Measurements from ENCODE around the gene PSMD11. TPM values are rescaled to one million over a fixed set of nuclear protein-coding genes. Genes with fewer than 3 reads are reported as not detected.

PSMD11 gene
- total RNA-seq, 1 donor from 2014 or later = 156 TPM

- no peaks in the 10 kb centered on the region for H3K9me3 Mint-ChIP-seq
- TF ChIP-seq CTCF (conservative IDR thresholded peaks at IDR 0.05) = no peak
- H3K36me3 Mint-ChIP-seq (ENCODE audit: low read depth) = peaks cover 8% of the 10 kb centered on the region
- no peak overlapping the region for H3K27ac Mint-ChIP-seq (ENCODE audit: unreplicated experiment)
- H3K4me1 Mint-ChIP-seq = peaks cover 48% of the 10 kb centered on the region
- peak overlapping the region; percentile 70 for H3K4me3 Mint-ChIP-seq
- H3K27me3 Mint-ChIP-seq (ENCODE audit: low read depth) = no peaks in the 10 kb centered on the region
- DNase-seq (ENCODE audit: low read depth, low spot score) = no peak
Observed at GRCh38 chr17:32493571-32493970, 49.3 kb downstream of the PSMD11 start.

GRCh38 chr17:32493976-32494513 lies 49.7 kb downstream of the PSMD11 start:
- H3K27me3 Mint-ChIP-seq (ENCODE audit: low read depth) = no peaks in the 10 kb centered on the region
- H3K4me1 Mint-ChIP-seq = peaks cover 43% of the 10 kb centered on the region
- peaks cover 8% of the 10 kb centered on the region for H3K36me3 Mint-ChIP-seq (ENCODE audit: low read depth)
- no peak for TF ChIP-seq CTCF (conservative IDR thresholded peaks at IDR 0.05)
- no peaks in the 10 kb centered on the region for H3K9me3 Mint-ChIP-seq
- DNase-seq (ENCODE audit: low read depth, low spot score) = no peak
- peak overlapping the region; percentile 70 for H3K4me3 Mint-ChIP-seq
- no peak overlapping the region for H3K27ac Mint-ChIP-seq (ENCODE audit: unreplicated experiment)

GRCh38 chr17:32494621-32495358 lies 50.5 kb downstream of the PSMD11 start:
- DNase-seq (ENCODE audit: low read depth, low spot score) = no peak
- H3K4me1 Mint-ChIP-seq = peaks cover 36% of the 10 kb centered on the region
- H3K27ac Mint-ChIP-seq (ENCODE audit: unreplicated experiment) = no peak overlapping the region
- H3K27me3 Mint-ChIP-seq (ENCODE audit: low read depth) = no peaks in the 10 kb centered on the region
- no peaks in the 10 kb centered on the region for H3K9me3 Mint-ChIP-seq
- no peak for TF ChIP-seq CTCF (conservative IDR thresholded peaks at IDR 0.05)
- H3K4me3 Mint-ChIP-seq = no peak overlapping the region
- H3K36me3 Mint-ChIP-seq (ENCODE audit: low read depth) = peaks cover 6% of the 10 kb centered on the region

- no peak for DNase-seq (ENCODE audit: low read depth, low spot score)
- Mint-ChIP-seq H3K4me3 (no peak overlapping the region), H3K9me3 (no peaks in the 10 kb centered on the region), H3K4me1 (peaks cover 28% of the 10 kb centered on the region), H3K36me3 (ENCODE audit: low read depth) (peaks cover 2% of the 10 kb centered on the region), H3K27me3 (ENCODE audit: low read depth) (no peaks in the 10 kb centered on the region), H3K27ac (ENCODE audit: unreplicated experiment) (no peak overlapping the region)
- TF ChIP-seq CTCF (conservative IDR thresholded peaks at IDR 0.05) = no peak
Observed at GRCh38 chr17:32495359-32496231, 51.3 kb downstream of the PSMD11 start.

- TF ChIP-seq CTCF (conservative IDR thresholded peaks at IDR 0.05) = no peak
- H3K27ac Mint-ChIP-seq (ENCODE audit: unreplicated experiment) = peak overlapping the region; percentile 35
- H3K9me3 Mint-ChIP-seq = no peaks in the 10 kb centered on the region
- H3K27me3 Mint-ChIP-seq (ENCODE audit: low read depth) = no peaks in the 10 kb centered on the region
- peaks cover 20% of the 10 kb centered on the region for H3K4me1 Mint-ChIP-seq
- no peak for DNase-seq (ENCODE audit: low read depth, low spot score)
- no peak overlapping the region for H3K4me3 Mint-ChIP-seq
- peaks cover 2% of the 10 kb centered on the region for H3K36me3 Mint-ChIP-seq (ENCODE audit: low read depth)
Observed at GRCh38 chr17:32496395-32497073, 52.2 kb downstream of the PSMD11 start.
